ENCODE measurements around the gene SLC51B. TPM values are rescaled to one million over a fixed set of nuclear protein-coding genes. Genes with fewer than 3 reads are reported as not detected.
"Not testable (repeated sequence)": the region's sequence is repeated elsewhere in the genome, so short reads cannot be mapped to it uniquely, and the experiment has no call there.

Gene SLC51B
- total RNA-seq, 3 donors from 2014 or later, result not detected

GRCh38 chr15:65032801-65033537 lies 12.2 kb upstream of the SLC51B start:
- H3K27me3 Mint-ChIP-seq (ENCODE audit: low read depth), result peaks cover 7% of the 10 kb centered on the region
- no peak overlapping the region for H3K4me3 Mint-ChIP-seq
- H3K36me3 Mint-ChIP-seq (ENCODE audit: insufficient read depth), result no peaks in the 10 kb centered on the region
- no peaks in the 10 kb centered on the region for H3K9me3 Mint-ChIP-seq
- ATAC-seq (peak; percentile 25 to 41), DNase-seq (peak; percentile 20)
- peaks cover 12% of the 10 kb centered on the region for H3K4me1 Mint-ChIP-seq (ENCODE audit: low read depth)

GRCh38 chr15:65033659-65034269 lies 11.4 kb upstream of the SLC51B start:
- Mint-ChIP-seq H3K36me3 (ENCODE audit: insufficient read depth) (no peaks in the 10 kb centered on the region), H3K4me1 (ENCODE audit: low read depth) (peaks cover 6% of the 10 kb centered on the region), H3K9me3 (no peaks in the 10 kb centered on the region), H3K27me3 (ENCODE audit: low read depth) (peaks cover 7% of the 10 kb centered on the region), H3K4me3 (no peak overlapping the region)
- DNase-seq (no peak), ATAC-seq (peak in 1 of 2 donors; percentile 27)

- ATAC-seq (no peak), DNase-seq (no peak)
- Mint-ChIP-seq H3K4me1 (ENCODE audit: low read depth) (peaks cover 6% of the 10 kb centered on the region), H3K4me3 (no peak overlapping the region), H3K36me3 (ENCODE audit: insufficient read depth) (no peaks in the 10 kb centered on the region), H3K9me3 (no peaks in the 10 kb centered on the region), H3K27me3 (ENCODE audit: low read depth) (peaks cover 7% of the 10 kb centered on the region)
Measured at GRCh38 chr15:65034719-65035118, 10.5 kb upstream of the SLC51B start.

GRCh38 chr15:65037309-65037708 lies 7.9 kb upstream of the SLC51B start:
- Mint-ChIP-seq H3K4me3 (no peak overlapping the region), H3K27me3 (ENCODE audit: low read depth) (peaks cover 9% of the 10 kb centered on the region), H3K4me1 (ENCODE audit: low read depth) (peaks cover 6% of the 10 kb centered on the region)

GRCh38 chr15:65038428-65038827 lies 6.8 kb upstream of the SLC51B start:
- peaks cover 8% of the 10 kb centered on the region for H3K27me3 Mint-ChIP-seq (ENCODE audit: low read depth)
- H3K4me1 Mint-ChIP-seq (ENCODE audit: low read depth), result peaks cover 3% of the 10 kb centered on the region
- DNase-seq, result no peak
- no peak for ATAC-seq
- no peaks in the 10 kb centered on the region for H3K36me3 Mint-ChIP-seq (ENCODE audit: insufficient read depth)
- no peak overlapping the region for H3K4me3 Mint-ChIP-seq
- no peaks in the 10 kb centered on the region for H3K9me3 Mint-ChIP-seq

More at GRCh38 chr15:65037309-65037708, 7.9 kb upstream of the SLC51B start:
- ATAC-seq, result no peak
- Mint-ChIP-seq H3K36me3 (ENCODE audit: insufficient read depth) (no peaks in the 10 kb centered on the region), H3K9me3 (no peaks in the 10 kb centered on the region)
- DNase-seq, result no peak

GRCh38 chr15:65038836-65039235 lies 6.4 kb upstream of the SLC51B start:
- DNase-seq (no peak), ATAC-seq (no peak)
- H3K36me3 Mint-ChIP-seq (ENCODE audit: insufficient read depth), result no peaks in the 10 kb centered on the region
- H3K9me3 Mint-ChIP-seq, result no peaks in the 10 kb centered on the region
- H3K27me3 Mint-ChIP-seq (ENCODE audit: low read depth), result peaks cover 8% of the 10 kb centered on the region
- no peak overlapping the region for H3K4me3 Mint-ChIP-seq
- H3K4me1 Mint-ChIP-seq (ENCODE audit: low read depth), result no peaks in the 10 kb centered on the region

GRCh38 chr15:65040461-65040860 lies 4.7 kb upstream of the SLC51B start:
- no peaks in the 10 kb centered on the region for H3K9me3 Mint-ChIP-seq
- no peak overlapping the region for H3K4me3 Mint-ChIP-seq
- H3K4me1 Mint-ChIP-seq (ENCODE audit: low read depth), result no peaks in the 10 kb centered on the region
- no peak for DNase-seq
- H3K27me3 Mint-ChIP-seq (ENCODE audit: low read depth), result peaks cover 12% of the 10 kb centered on the region
- no peaks in the 10 kb centered on the region for H3K36me3 Mint-ChIP-seq (ENCODE audit: insufficient read depth)
- no peak for ATAC-seq

- Mint-ChIP-seq H3K4me1 (ENCODE audit: low read depth) (no peaks in the 10 kb centered on the region), H3K4me3 (no peak overlapping the region), H3K9me3 (no peaks in the 10 kb centered on the region), H3K27me3 (ENCODE audit: low read depth) (peaks cover 12% of the 10 kb centered on the region), H3K36me3 (ENCODE audit: insufficient read depth) (no peaks in the 10 kb centered on the region)
- DNase-seq (no peak), ATAC-seq (no peak)
Measured at GRCh38 chr15:65041787-65042186, 3.4 kb upstream of the SLC51B start.

GRCh38 chr15:65042776-65043327 lies 2.3 kb upstream of the SLC51B start:
- Mint-ChIP-seq H3K9me3 (no peaks in the 10 kb centered on the region), H3K36me3 (ENCODE audit: insufficient read depth) (no peaks in the 10 kb centered on the region), H3K4me3 (no peak overlapping the region), H3K4me1 (ENCODE audit: low read depth) (no peaks in the 10 kb centered on the region), H3K27me3 (ENCODE audit: low read depth) (peaks cover 12% of the 10 kb centered on the region)
- no peak for DNase-seq
- ATAC-seq, result no peak

GRCh38 chr15:65044218-65044617 lies 969 bp upstream of the SLC51B start:
- H3K36me3 Mint-ChIP-seq (ENCODE audit: insufficient read depth); H3K9me3 Mint-ChIP-seq; H3K4me1 Mint-ChIP-seq (ENCODE audit: low read depth); ATAC-seq; DNase-seq; H3K4me3 Mint-ChIP-seq: not testable (repeated sequence)
- H3K27me3 Mint-ChIP-seq (ENCODE audit: low read depth), result peaks cover 12% of the 10 kb centered on the region

GRCh38 chr15:65048241-65048640 lies 3.1 kb downstream of the SLC51B start:
- H3K27me3 Mint-ChIP-seq (ENCODE audit: low read depth), result peaks cover 5% of the 10 kb centered on the region
- no peaks in the 10 kb centered on the region for H3K9me3 Mint-ChIP-seq
- H3K36me3 Mint-ChIP-seq (ENCODE audit: insufficient read depth), result no peaks in the 10 kb centered on the region
- ATAC-seq (no peak), DNase-seq (no peak)
- peaks cover 17% of the 10 kb centered on the region for H3K4me1 Mint-ChIP-seq (ENCODE audit: low read depth)
- H3K4me3 Mint-ChIP-seq, result no peak overlapping the region

GRCh38 chr15:65049418-65049840 lies 4.2 kb downstream of the SLC51B start:
- Mint-ChIP-seq H3K9me3 (no peaks in the 10 kb centered on the region), H3K4me1 (ENCODE audit: low read depth) (peaks cover 17% of the 10 kb centered on the region), H3K4me3 (peak overlapping the region; percentile 64), H3K36me3 (ENCODE audit: insufficient read depth) (no peaks in the 10 kb centered on the region), H3K27me3 (ENCODE audit: low read depth) (no peaks in the 10 kb centered on the region)
- ATAC-seq, result peak; percentile 98
- DNase-seq, result peak; percentile 88

GRCh38 chr15:65050270-65050669 lies 5.1 kb downstream of the SLC51B start:
- Mint-ChIP-seq H3K4me1 (ENCODE audit: low read depth) (peaks cover 17% of the 10 kb centered on the region), H3K9me3 (no peaks in the 10 kb centered on the region), H3K4me3 (peak overlapping the region; percentile 64), H3K27me3 (ENCODE audit: low read depth) (no peaks in the 10 kb centered on the region), H3K36me3 (ENCODE audit: insufficient read depth) (no peaks in the 10 kb centered on the region)
- ATAC-seq, result no peak
- no peak for DNase-seq

- DNase-seq (no peak), ATAC-seq (no peak)
- Mint-ChIP-seq H3K4me3 (no peak overlapping the region), H3K9me3 (no peaks in the 10 kb centered on the region), H3K36me3 (ENCODE audit: insufficient read depth) (no peaks in the 10 kb centered on the region), H3K4me1 (ENCODE audit: low read depth) (peaks cover 18% of the 10 kb centered on the region), H3K27me3 (ENCODE audit: low read depth) (no peaks in the 10 kb centered on the region)
Measured at GRCh38 chr15:65051266-65051665, 6.1 kb downstream of the SLC51B start.

- Mint-ChIP-seq H3K4me3 (no peak overlapping the region), H3K9me3 (no peaks in the 10 kb centered on the region), H3K4me1 (ENCODE audit: low read depth) (peaks cover 18% of the 10 kb centered on the region), H3K27me3 (ENCODE audit: low read depth) (peaks cover 2% of the 10 kb centered on the region), H3K36me3 (ENCODE audit: insufficient read depth) (no peaks in the 10 kb centered on the region)
- no peak for ATAC-seq
- DNase-seq, result no peak
Measured at GRCh38 chr15:65052956-65053355, 7.8 kb downstream of the SLC51B start.
